ENCODE data around the gene DMD. TPM values are rescaled to one million over a fixed set of nuclear protein-coding genes. Genes with fewer than 3 reads are reported as not detected.

Gene DMD
- total RNA-seq, 2 experiments from 2014 or later: 0.27 to 0.49 TPM

- H3K36me3 Mint-ChIP-seq (ENCODE audit: low read depth): no peaks in the 10 kb centered on the region
- CTCF ChIA-PET: no interaction called here
Observed at GRCh38 chrX:33128048-33128805, 83.1 kb downstream of the DMD start.

GRCh38 chrX:33126469-33126868 lies 84.9 kb downstream of the DMD start:
- no peak overlapping the region for H3K27ac Mint-ChIP-seq
- H3K9me3 Mint-ChIP-seq: no peaks in the 10 kb centered on the region
- intact Hi-C loops (cut with micrococcal nuclease): no loop called here
- ATAC-seq (no peak), DNase-seq (no peak)
- H3K4me1 Mint-ChIP-seq (ENCODE audit: low read depth): no peaks in the 10 kb centered on the region
- no peak overlapping the region for H3K4me3 Mint-ChIP-seq
- H3K36me3 Mint-ChIP-seq (ENCODE audit: low read depth): no peaks in the 10 kb centered on the region
- CTCF ChIA-PET: no interaction called here
- TF ChIP-seq CTCF (IDR thresholded peaks at IDR 0.05): no peak
- H3K27me3 Mint-ChIP-seq: no peaks in the 10 kb centered on the region
- POLR2A ChIA-PET: no interaction called here

More at GRCh38 chrX:33128048-33128805, 83.1 kb downstream of the DMD start:
- ATAC-seq: no peak
- H3K4me1 Mint-ChIP-seq (ENCODE audit: low read depth): no peaks in the 10 kb centered on the region
- TF ChIP-seq CTCF (IDR thresholded peaks at IDR 0.05): no peak
- no peaks in the 10 kb centered on the region for H3K27me3 Mint-ChIP-seq
- no peaks in the 10 kb centered on the region for H3K9me3 Mint-ChIP-seq
- no peak overlapping the region for H3K27ac Mint-ChIP-seq
- POLR2A ChIA-PET: no interaction called here
- no peak for DNase-seq
- H3K4me3 Mint-ChIP-seq: no peak overlapping the region
- intact Hi-C loops (cut with micrococcal nuclease): no loop called here

- POLR2A ChIA-PET: no interaction called here
- intact Hi-C loops (cut with micrococcal nuclease): no loop called here
- ATAC-seq (no peak), DNase-seq (no peak)
- Mint-ChIP-seq H3K27ac (no peak overlapping the region), H3K4me3 (no peak overlapping the region), H3K27me3 (no peaks in the 10 kb centered on the region), H3K36me3 (ENCODE audit: low read depth) (no peaks in the 10 kb centered on the region), H3K4me1 (ENCODE audit: low read depth) (no peaks in the 10 kb centered on the region), H3K9me3 (no peaks in the 10 kb centered on the region)
- CTCF ChIA-PET: no interaction called here
- TF ChIP-seq CTCF (IDR thresholded peaks at IDR 0.05): no peak
Observed at GRCh38 chrX:33109858-33110257, 101.5 kb downstream of the DMD start.

- no peaks in the 10 kb centered on the region for H3K9me3 Mint-ChIP-seq
- no peak for DNase-seq
- ChIA-PET POLR2A (no interaction called here), CTCF (no interaction called here)
- ATAC-seq: no peak
- no peak overlapping the region for H3K27ac Mint-ChIP-seq
- H3K27me3 Mint-ChIP-seq: no peaks in the 10 kb centered on the region
- intact Hi-C loops (cut with micrococcal nuclease): no loop called here
- H3K4me3 Mint-ChIP-seq: no peak overlapping the region
- H3K36me3 Mint-ChIP-seq (ENCODE audit: low read depth): no peaks in the 10 kb centered on the region
- no peak for TF ChIP-seq CTCF (IDR thresholded peaks at IDR 0.05)
- H3K4me1 Mint-ChIP-seq (ENCODE audit: low read depth): no peaks in the 10 kb centered on the region
Observed at GRCh38 chrX:33106737-33107136, 104.6 kb downstream of the DMD start.

GRCh38 chrX:33095079-33095478 lies 116.3 kb downstream of the DMD start:
- no peaks in the 10 kb centered on the region for H3K36me3 Mint-ChIP-seq (ENCODE audit: low read depth)
- intact Hi-C loops (cut with micrococcal nuclease): no loop called here
- ATAC-seq: no peak
- no peak for TF ChIP-seq CTCF (IDR thresholded peaks at IDR 0.05)
- ChIA-PET POLR2A (no interaction called here), CTCF (no interaction called here)
- no peaks in the 10 kb centered on the region for H3K4me1 Mint-ChIP-seq (ENCODE audit: low read depth)
- no peaks in the 10 kb centered on the region for H3K9me3 Mint-ChIP-seq
- DNase-seq: no peak
- H3K4me3 Mint-ChIP-seq: no peak overlapping the region
- H3K27ac Mint-ChIP-seq: no peak overlapping the region
- no peaks in the 10 kb centered on the region for H3K27me3 Mint-ChIP-seq
